Measurements from ENCODE around the gene KCNH1. TPM values are rescaled to one million over a fixed set of nuclear protein-coding genes. Genes with fewer than 3 reads are reported as not detected.

The KCNH1 gene
- total and polyA plus RNA-seq, 2 experiments from 2014 or later = 0.28 TPM; not detected in 1

- H3K4me2 ChIP-seq = no peak overlapping the region
- no peaks in the 10 kb centered on the region; the same call in 1 of the 2 replicates for H3K9me2 ChIP-seq (ENCODE audit: insufficient read depth)
- TF ChIP-seq, protein P1, sequence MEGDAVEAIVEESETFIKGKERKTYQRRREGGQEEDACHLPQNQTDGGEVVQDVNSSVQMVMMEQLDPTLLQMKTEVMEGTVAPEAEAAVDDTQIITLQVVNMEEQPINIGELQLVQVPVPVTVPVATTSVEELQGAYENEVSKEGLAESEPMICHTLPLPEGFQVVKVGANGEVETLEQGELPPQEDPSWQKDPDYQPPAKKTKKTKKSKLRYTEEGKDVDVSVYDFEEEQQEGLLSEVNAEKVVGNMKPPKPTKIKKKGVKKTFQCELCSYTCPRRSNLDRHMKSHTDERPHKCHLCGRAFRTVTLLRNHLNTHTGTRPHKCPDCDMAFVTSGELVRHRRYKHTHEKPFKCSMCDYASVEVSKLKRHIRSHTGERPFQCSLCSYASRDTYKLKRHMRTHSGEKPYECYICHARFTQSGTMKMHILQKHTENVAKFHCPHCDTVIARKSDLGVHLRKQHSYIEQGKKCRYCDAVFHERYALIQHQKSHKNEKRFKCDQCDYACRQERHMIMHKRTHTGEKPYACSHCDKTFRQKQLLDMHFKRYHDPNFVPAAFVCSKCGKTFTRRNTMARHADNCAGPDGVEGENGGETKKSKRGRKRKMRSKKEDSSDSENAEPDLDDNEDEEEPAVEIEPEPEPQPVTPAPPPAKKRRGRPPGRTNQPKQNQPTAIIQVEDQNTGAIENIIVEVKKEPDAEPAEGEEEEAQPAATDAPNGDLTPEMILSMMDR (conservative IDR thresholded peaks at IDR 0.05; ENCODE audit: low read depth in 2 of 2) = no peak
- no peak for TF ChIP-seq ZNF462 (CRISPR knock-in tag; IDR thresholded peaks at IDR 0.05)
- TF ChIP-seq NANOG (IDR thresholded peaks at IDR 0.05; ENCODE audit: borderline replicate concordance) = no peak
- no peak for TF ChIP-seq ZNF331 (CRISPR knock-in tag; IDR thresholded peaks at IDR 0.05; ENCODE audit: low read depth)
- no peak for TF ChIP-seq JUNB (IDR thresholded peaks at IDR 0.05; ENCODE audit: unreplicated experiment)
- TF ChIP-seq ZNF114 (CRISPR knock-in tag; IDR thresholded peaks at IDR 0.05) = no peak
- TF ChIP-seq EZH2phosphoT487 (IDR thresholded peaks at IDR 0.05; ENCODE audit: unreplicated experiment) = no peak
- TF ChIP-seq STAT1 (IDR thresholded peaks at IDR 0.05; ENCODE audit: unreplicated experiment) = no peak
- no peak for TF ChIP-seq CREB1 (CRISPR knock-in tag; IDR thresholded peaks at IDR 0.05; ENCODE audit: low read depth)
- TF ChIP-seq, protein P2, sequence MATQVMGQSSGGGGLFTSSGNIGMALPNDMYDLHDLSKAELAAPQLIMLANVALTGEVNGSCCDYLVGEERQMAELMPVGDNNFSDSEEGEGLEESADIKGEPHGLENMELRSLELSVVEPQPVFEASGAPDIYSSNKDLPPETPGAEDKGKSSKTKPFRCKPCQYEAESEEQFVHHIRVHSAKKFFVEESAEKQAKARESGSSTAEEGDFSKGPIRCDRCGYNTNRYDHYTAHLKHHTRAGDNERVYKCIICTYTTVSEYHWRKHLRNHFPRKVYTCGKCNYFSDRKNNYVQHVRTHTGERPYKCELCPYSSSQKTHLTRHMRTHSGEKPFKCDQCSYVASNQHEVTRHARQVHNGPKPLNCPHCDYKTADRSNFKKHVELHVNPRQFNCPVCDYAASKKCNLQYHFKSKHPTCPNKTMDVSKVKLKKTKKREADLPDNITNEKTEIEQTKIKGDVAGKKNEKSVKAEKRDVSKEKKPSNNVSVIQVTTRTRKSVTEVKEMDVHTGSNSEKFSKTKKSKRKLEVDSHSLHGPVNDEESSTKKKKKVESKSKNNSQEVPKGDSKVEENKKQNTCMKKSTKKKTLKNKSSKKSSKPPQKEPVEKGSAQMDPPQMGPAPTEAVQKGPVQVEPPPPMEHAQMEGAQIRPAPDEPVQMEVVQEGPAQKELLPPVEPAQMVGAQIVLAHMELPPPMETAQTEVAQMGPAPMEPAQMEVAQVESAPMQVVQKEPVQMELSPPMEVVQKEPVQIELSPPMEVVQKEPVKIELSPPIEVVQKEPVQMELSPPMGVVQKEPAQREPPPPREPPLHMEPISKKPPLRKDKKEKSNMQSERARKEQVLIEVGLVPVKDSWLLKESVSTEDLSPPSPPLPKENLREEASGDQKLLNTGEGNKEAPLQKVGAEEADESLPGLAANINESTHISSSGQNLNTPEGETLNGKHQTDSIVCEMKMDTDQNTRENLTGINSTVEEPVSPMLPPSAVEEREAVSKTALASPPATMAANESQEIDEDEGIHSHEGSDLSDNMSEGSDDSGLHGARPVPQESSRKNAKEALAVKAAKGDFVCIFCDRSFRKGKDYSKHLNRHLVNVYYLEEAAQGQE (IDR thresholded peaks at IDR 0.05; ENCODE audit: unreplicated experiment) = no peak
- no peak for TF ChIP-seq EZH2 (IDR thresholded peaks at IDR 0.05; ENCODE audit: low read depth, unreplicated experiment)
- TF ChIP-seq POLR2AphosphoS5 (IDR thresholded peaks at IDR 0.05; ENCODE audit: low read depth) = no peak
- TF ChIP-seq ETS1 (IDR thresholded peaks at IDR 0.05) = no peak
- Mint-ChIP-seq H3K4me1 (no peaks in the 10 kb centered on the region), H3K36me3 (ENCODE audit: low read depth) (no peaks in the 10 kb centered on the region), H3K27me3 (ENCODE audit: insufficient read depth, low read depth, poor library complexity) (no peaks in the 10 kb centered on the region), H3K4me3 (no peak overlapping the region), H3K9me3 (peaks cover 22% of the 10 kb centered on the region), H3K27ac (no peak overlapping the region)
- H3K4me1 ChIP-seq (ENCODE audit: insufficient read depth) = no peaks in the 10 kb centered on the region
- ATAC-seq (no peak), DNase-seq (ENCODE audit: low spot score) (no peak)
- no peaks in the 10 kb centered on the region for H3F3A ChIP-seq (replicated peaks; ENCODE audit: low read depth)
- no peaks in the 10 kb centered on the region for H3K79me2 ChIP-seq (replicated peaks; ENCODE audit: insufficient read depth)
- no peak overlapping the region for H2AFZ ChIP-seq
- H3K27ac ChIP-seq (ENCODE audit: low read depth) = no peak overlapping the region
- no peak overlapping the region for H3K4me3 ChIP-seq
- no peaks in the 10 kb centered on the region for H3K27me3 ChIP-seq (ENCODE audit: insufficient read depth)
- no peaks in the 10 kb centered on the region for H4K20me1 ChIP-seq (replicated peaks; ENCODE audit: insufficient read depth)
- no peaks in the 10 kb centered on the region; the same call in 1 of the 2 replicates for H3K36me3 ChIP-seq (ENCODE audit: insufficient read depth)
These were observed 153.9 kb downstream of the KCNH1 start for GRCh38 chr1:210980082-210980481.

All from GM23338 (cell line).